SK-N-DZ (cell line): ENCODE data around the gene TMC2.

ENCODE experiments used
- DNase-seq: peaks from one replicate; pipeline ENCODE4 v3.0.0-alpha.2; 2015; ENCODE audit warnings: low spot score

The TMC2 gene

DNA sequence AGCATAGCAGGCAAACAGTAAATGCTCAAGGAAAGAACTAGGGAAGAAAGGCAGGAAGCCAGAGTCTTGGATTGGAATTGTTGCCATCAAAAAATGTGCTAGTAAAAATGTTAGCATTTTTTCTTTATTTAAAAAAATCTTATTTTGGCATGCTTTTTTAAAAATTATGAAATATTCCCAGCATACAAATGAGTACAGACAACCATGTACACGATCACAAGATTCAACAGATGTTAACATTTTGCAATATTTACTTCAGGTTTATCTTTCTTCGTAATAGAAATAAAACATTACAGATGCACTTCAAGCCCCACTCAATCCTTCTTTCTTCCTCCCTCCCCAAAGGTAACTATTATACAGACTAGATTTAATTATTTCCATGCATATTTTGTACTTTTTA is 88.7 kb downstream of the TMC2 start:
- no peak for DNase-seq

DNA sequence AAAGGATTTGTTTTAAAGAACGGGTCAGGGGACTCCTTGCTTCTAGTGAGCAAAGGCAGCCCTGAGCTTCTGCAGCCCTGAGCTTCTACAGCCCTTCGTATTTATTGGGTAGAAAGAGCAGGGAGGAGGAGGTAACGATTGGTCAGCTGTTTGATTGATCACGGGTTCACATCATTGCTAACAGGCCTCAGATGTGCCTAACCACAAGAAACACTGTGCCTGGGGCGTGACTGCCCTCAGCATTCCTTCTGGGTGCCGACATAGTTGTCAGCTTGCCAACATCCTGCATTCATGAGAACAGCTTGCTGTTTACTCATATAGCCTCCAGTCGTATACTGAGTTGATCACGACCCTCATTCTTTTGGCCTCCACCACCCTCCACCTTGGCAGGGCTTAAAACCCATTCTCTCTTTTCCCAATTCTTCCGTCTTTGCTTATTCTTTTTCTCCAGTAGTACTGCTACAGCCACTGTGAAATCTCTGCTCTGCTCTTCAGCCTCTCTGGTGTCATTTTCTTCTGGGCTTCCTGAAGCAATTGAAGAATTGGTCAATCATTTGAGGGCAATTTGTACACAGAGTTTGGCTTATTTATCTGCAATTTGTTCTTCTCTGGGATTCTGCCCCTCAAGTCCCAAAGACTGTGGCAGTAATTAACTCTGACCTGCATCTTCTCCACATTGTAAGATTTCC is 90.6 kb downstream of the TMC2 start:
- DNase-seq = no peak

DNA sequence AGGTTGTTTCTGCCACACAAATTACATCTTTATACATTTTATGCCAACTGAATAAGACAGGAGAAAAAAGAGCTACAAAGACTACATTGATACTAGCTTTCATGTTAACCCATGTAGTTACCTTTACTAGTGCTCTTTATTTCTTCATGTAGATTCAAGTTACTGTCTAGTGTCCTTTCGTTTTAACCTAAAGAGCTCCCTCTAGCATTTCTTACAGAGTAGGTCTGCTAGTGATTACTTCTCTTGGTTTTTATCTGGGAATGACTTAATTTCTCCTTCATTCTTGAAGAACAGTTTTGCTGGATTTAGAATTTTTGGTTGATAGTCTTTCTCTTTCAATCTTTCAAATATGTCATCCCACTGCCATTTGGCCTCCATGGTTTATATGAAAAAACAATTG is 94.9 kb downstream of the TMC2 start:
- no peak for DNase-seq

DNA sequence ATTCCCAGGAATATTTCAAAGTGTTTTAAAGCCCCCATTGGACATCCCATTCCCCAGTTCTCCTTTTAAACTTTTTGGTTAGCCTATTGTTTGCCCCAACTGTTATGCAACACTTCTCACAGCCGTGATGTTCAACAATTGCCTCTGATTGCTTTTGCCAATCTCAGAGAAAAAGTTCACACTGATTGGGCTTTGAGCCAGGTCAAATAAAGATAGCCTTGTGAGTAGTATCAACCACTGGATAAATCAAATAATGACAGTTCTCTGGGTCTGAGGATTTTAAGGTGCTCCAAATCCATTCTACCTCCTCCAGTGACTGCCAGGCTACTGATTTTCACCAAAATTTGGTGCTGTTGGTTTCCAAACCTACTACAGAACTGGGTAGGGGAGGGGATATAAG is 97.0 kb downstream of the TMC2 start:
- no peak for DNase-seq

DNA sequence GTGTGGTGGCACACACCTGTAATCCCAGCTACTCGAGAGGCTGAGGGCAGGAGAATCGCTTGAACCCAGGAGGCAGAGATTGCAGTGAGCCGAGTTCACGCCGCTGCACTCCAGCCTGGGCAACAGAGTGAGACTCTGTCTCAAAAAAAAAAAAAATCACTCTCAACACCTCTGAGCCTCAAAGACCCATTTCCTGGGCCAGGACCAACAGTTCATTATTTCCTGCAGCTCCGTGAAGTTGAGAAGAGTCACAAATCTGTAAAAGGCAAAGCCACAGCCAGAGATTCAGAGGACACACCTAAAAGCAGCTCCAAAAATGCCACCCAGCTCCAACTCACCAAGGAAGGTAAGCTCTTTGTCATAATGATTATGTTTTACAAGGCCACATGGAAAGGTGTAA is 100.9 kb downstream of the TMC2 start:
- DNase-seq = no peak

DNA sequence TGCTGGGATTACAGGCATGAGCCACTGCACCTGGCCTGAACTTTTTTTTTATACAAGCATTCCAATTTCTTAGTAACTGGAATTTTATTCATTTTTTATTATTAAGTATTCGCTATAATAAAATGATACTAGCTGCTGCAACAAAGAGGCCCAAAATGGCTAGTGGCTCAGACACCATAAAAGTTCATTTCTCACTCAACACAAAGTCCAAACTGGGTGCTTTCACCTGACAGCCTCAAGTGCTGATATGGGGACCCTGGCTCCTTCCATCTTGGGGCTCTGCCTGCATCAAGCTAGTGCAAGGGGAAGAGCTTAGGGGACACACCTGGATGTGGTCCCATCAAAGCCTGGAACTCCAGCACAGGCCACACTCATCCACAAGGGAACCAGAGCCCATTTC is 103.9 kb downstream of the TMC2 start:
- no peak for DNase-seq

DNA sequence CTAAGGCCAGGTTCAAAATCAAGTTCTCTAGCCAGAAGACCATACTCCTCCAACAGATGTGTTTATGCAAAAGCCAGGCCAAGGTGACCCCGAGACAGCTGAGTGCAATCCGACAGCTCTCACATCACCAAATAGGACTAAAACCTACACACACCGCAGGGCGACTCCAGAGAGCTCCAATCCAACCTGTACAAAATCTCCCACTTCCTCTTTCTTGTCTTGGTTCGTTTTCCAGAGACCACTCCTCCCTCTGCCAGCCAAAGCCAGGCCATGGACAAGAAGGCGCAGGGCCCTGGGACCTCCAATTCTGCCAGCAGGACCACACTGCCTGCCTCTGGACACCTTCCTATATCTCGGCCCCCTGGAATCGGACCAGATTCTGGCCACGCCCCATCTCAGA is 104.5 kb downstream of the TMC2 start:
- DNase-seq = no peak

DNA sequence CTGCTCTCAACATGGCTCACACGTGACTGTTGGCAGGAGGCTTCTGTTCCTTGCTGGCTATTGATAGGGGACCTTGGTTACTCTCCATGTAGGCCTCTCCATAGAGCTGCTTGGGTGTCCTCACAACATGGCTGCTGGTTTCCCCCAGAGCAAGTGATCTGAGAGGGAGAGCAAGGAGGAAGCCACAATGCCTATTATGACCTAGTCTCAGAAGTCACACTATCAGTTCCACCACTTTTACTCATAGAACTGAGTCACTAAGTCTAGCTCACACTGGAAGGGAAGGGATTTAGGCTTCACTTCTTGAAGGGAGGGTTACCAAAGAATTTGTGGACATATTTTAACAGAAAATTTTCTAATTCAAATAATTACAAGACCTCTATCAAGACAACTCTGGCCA is 107.3 kb downstream of the TMC2 start:
- DNase-seq = no peak

DNA sequence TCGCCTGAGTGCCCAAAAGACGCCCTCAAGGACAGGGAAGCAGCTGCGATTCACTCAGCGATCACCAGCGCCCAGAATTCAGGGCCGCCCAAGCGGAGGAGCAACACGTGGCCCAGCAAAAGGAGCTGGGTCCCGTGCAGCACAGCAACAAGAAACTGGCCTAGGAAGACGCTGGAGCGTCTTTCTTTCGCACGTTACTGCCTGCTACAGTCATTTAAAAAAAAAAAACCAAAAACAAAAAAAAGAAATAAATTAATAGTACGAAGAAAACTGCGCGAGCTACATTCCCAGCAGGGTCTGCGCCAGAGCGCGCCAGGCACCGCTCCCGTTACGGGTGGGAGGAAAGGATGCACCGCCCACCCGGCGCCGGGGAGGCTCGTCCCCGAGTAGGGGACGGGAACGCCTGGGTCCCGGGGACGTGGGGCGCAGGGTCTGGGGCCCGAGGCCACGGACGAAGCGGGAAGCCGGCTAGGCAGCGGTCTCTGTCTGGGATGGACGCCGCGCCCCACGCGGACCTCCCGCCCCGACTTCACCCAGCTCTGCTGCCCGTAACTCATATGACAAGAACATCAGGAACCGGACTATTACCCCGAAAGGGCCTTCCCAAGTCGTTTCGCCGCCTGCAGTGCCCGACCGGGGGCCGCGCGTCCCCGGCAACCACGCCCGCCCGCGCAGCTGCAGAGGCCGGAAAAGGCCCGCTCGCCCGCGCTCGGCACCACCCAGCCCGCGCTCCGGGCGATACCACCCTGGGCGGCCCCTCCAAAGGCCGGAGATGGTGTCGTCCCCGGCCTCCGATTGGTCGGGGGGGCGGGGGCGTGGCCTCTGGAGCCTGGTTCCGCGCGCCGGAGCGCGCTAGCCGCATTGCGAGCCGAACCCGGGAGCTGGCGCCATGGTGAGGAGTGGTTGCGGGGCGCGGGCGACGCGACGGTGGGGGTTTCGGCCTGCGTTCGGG is 115.7 kb downstream of the TMC2 start, which contains the start of gene NOP56:
TSS of gene NOP56 (plus strand) at position 861 of the 952 bp plus-strand sequence. CDS start at position 890, 29 bp downstream.
- DNase-seq = peak; percentile 93

DNA sequence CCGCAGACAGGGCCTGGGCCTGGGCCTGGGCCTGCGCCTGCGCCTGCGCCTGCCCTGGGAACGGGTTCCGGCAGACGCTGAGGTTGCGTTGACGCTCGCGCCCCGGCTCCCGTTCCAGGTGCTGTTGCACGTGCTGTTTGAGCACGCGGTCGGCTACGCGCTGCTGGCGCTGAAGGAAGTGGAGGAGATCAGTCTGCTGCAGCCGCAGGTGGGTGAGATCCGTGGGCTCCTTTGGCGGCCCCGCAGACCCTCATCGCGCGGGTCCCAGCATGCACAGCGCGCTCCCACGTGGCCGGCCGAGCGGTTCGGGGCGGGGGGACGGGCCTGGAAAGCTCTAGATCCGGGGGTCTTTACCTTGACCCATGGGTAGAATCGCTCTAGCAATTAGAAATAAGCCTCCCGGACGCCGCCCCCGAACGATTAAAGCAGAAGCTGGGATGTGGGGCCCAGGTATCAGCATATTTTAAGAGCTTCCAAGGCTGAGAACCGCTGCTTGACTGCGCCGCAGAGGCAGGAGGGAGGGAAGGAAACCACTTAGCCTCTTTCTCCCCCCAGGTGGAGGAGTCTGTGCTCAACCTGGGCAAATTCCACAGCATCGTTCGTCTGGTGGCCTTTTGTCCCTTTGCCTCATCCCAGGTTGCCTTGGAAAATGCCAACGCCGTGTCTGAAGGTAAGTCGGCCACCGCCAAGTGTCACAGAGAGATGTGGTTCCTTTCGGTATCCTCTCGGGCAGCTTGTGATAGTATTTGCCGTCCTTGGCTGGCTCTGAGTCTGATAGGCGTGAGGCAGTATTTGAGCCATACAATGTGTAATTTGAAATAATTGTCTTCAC is 116.6 kb downstream of the TMC2 start:
- peak; percentile 64 for DNase-seq

DNA sequence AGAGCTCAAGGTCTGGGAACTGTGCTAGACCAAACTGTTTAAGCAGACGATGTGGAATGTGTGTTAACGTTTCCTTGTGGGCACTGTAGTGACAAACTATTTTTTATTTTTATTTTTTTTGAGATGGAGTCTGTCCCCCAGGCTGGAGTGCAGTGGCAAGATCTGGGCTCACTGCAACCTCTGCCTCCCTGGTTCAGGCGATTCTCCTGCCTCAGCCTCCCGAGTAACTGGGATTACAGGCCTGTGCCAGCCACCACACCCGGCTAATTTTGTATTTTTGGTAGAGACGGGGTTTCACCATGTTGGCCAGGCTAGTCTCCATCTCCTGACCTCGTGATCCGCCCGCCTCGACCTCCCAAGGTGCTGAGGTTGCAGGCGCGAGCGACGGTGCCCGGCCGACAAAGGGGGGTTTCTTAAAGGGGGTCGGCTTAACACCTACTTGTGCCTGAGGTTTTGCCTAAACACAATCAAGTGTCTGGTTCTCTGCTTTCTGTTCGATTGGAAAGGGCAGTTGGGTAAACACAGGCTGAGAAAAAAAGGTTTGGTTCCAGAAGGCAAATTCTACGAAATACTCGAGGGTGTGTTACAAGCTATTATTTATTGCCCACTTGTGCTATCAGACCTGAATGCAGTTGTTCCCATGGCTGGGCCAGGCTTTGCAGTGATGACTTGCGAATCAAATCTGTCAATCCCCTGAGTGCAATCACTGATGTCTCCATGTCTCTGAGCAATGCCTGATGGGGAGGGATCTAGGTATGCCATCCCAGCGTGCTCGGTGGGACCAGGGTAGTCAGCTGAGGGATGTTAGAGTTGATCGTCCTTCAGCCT is 117.4 kb downstream of the TMC2 start:
- DNase-seq = no peak

DNA sequence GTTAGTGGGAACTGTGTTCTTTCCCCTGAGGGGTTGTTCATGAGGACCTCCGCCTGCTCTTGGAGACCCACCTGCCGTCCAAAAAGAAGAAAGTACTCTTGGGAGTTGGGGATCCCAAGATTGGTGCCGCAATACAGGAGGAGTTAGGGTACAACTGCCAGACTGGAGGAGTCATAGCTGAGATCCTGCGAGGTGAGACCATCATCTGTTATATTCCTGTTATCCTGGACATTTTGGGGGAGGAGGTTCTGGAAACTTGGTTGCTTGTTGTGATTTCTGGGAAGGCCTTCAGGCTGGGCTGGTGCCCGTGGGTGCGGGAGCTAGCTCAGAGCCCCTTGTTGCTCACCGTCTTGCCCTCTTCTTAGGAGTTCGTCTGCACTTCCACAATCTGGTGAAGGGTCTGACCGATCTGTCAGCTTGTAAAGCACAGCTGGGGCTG is 118.0 kb downstream of the TMC2 start:
- no peak for DNase-seq

DNA sequence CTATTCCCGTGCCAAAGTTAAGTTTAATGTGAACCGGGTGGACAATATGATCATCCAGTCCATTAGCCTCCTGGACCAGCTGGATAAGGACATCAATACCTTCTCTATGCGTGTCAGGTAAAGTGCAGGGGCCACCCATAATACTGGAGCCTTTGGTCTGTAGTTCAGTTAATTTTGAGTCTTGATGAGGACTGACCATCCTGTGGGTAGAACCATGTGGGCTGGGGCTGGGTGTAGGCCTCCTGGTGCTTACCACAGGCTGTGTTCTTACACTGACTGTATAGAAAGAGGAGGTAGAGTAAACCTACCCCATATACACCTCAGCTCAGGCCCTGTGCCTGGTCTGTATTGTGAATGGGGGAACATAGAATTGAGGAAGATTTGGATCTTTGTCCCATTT is 118.5 kb downstream of the TMC2 start:
- DNase-seq = no peak

DNA sequence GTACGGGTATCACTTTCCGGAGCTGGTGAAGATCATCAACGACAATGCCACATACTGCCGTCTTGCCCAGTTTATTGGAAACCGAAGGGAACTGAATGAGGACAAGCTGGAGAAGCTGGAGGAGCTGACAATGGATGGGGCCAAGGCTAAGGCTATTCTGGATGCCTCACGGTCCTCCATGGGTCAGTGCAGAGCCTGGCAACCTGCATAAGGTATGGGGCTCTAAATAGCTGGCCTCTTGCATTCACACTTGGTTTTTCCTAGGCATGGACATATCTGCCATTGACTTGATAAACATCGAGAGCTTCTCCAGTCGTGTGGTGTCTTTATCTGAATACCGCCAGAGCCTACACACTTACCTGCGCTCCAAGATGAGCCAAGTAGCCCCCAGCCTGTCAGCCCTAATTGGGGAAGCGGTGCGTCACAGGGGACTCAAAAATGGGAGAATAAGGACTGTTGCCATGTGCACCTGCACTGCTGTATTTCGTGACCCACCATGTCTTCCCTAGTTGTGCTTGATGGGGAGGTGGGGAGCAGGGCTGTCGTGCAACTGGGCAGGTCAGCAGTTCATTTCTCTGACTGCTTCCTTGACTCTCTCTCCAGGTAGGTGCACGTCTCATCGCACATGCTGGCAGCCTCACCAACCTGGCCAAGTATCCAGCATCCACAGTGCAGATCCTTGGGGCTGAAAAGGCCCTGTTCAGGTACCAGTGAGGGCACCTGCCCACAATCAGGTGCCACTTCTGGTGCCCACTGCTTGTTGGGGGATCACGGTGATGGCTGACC is 119.2 kb downstream of the TMC2 start:
- no peak for DNase-seq

DNA sequence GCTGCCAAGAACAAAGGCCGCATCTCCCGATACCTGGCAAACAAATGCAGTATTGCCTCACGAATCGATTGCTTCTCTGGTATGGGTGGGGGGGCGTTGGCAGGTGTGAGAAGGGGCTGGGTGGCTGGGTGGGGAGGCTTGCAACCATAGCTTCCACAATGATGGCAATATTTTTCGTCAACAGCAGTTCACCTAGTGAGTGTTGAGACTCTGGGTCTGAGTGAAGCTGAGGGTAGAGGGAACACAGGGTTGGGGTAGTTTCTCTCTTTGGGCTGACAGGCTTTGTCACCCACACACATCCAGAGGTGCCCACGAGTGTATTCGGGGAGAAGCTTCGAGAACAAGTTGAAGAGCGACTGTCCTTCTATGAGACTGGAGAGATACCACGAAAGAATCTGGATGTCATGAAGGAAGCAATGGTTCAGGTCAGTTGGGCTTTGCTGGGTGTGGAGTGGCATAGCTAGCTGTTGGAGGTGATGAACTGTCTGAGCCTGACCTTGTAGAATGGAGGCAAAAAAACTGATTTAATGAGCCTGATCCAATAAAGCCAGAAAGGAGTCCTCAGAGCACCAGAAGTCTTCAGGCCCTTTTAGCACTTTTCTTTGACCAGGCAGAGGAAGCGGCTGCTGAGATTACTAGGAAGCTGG is 120.2 kb downstream of the TMC2 start:
- no peak for DNase-seq

DNA sequence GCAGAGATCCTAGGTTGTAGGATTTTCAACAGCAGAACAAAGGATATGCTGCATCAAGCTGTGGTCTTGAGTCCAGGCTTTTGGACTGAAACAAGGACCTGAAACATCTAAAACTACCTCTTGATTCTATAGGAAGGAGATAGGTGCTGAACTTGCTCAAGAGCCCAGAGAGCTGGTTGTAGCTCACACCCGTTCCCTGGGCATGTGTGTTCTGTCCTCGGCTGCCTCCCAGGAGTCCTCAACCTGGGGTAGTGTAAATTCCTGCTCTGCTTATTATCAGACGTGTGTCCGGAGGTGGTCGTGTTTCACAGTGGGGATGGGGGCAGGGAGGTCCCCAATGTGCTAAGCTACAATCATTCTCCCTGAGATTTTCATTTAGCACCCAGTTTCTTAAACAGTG is 120.9 kb downstream of the TMC2 start:
- DNase-seq = no peak

DNA sequence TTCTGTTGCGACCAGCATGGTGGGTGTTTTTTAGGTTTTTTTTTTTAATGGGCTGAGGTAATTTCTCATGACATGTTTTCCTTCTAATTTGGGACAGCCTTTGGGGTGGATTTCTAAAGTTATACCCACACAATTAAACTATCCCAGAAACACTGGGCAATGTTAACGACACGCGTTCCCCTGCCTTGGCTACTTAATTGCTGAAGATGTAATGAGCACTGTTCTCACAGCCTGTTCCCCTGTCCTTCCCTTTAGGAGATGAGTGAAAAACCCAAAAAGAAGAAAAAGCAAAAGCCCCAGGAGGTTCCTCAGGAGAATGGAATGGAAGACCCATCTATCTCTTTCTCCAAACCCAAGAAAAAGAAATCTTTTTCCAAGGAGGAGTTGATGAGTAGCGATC is 121.3 kb downstream of the TMC2 start:
- no peak for DNase-seq

DNA sequence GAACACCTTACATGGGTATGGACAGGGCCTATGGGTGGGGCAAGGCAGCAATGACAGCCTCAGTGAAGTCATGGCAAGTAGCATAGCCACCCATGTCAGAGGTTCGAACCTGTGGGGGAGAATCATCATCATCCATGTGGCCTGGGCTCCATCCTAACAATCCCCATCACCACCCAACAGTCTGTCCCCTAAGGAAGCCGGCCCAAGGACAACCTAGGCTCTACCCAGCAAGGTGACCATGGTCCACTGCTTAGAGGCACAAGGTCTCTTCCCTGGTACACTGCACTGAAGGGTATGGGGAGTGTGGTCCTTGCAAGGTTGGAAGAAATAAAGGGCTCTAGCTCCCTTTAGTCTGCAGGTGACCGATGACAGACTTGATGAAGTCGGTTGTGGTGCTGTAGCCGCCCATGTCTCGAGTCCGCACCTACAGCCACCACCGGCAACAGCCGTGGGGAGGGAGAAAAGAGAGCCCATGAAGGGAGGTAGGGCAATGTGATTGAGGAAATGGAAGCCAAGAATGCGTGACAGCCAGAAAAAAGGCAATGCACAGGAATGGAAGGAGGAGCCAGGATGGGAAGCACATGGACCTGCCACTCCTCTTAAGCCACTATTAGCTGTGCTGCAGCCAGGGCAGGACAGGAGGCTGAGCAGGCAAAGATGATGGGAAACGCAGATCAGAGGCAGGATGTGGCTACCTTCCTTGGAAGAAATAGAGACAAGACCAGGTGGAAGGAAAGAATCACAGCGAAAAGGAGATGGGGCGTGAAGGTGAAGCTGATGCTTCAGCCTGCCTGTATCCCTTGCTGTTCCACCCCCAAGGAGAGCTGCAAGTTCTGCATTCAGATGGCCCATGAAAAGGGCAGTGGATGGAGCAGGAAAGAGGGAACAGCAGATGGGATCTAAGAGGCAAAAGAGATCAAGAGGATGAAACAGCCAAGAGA is 122.3 kb downstream of the TMC2 start:
- no peak for DNase-seq

DNA sequence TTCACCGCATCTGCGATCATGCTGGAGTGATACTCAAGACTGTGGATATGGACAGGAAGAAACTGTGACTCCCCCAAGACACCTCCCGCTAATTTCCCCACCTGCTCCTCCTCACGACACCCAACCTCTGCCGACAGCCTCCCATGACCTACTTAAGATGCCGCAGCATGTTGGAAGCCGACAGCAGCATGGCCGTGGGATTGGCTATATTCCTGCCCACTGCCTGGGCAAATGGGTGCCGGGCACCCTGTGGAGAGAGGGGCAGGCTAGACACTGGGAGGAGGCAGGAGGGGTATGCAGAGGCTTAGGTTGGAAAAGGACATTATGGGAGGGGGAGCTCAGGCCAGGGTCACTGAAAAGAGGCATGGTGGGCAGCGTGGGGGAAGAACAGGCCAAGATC is 123.2 kb downstream of the TMC2 start:
- no peak for DNase-seq
